Ishikawa (cell line): ENCODE results near the gene KLHDC4.

Experiments
- CEBPB ChIP-seq: IDR thresholded peaks from 2 replicates; pipeline ENCODE4 v1.6.1; 2012
- CREB1 ChIP-seq: IDR thresholded peaks from 2 replicates; pipeline ENCODE4 v1.6.1; 2012; ENCODE audit warnings: low read depth
- EGR1 ChIP-seq: IDR thresholded peaks from 2 replicates; pipeline ENCODE4 v1.6.1; 2012
- EP300 ChIP-seq: IDR thresholded peaks from 2 replicates; pipeline ENCODE4 v1.6.1; 2012; ENCODE audit warnings: borderline replicate concordance
- FOXM1 ChIP-seq: IDR thresholded peaks from 2 replicates; pipeline ENCODE4 v1.6.1; 2012; ENCODE audit warnings: low read depth, borderline replicate concordance
- NFIC ChIP-seq: IDR thresholded peaks from 2 replicates; pipeline ENCODE4 v1.6.1; 2012
- RAD21 ChIP-seq: IDR thresholded peaks from 2 replicates; pipeline ENCODE4 v1.6.1; 2012; ENCODE audit warnings: low read depth
- TAF1 ChIP-seq: IDR thresholded peaks from 2 replicates; pipeline ENCODE4 v1.6.1; 2012; ENCODE audit warnings: low read depth, mild to moderate bottlenecking
- TCF12 ChIP-seq: IDR thresholded peaks from 2 replicates; pipeline ENCODE4 v1.6.1; 2012; ENCODE audit warnings: low read depth
- TEAD4 ChIP-seq: IDR thresholded peaks from 2 replicates; pipeline ENCODE4 v1.6.1; 2012
- YY1 ChIP-seq: IDR thresholded peaks from 2 replicates; pipeline ENCODE4 v1.6.1; 2012; ENCODE audit warnings: low read depth
- ZBTB7A ChIP-seq: IDR thresholded peaks from 2 replicates; pipeline ENCODE4 v1.6.1; 2012; ENCODE audit warnings: low read depth
- TF ChIP-seq, protein P1 (sequence below): IDR thresholded peaks from 2 replicates; pipeline ENCODE4 v1.6.1; 2012; ENCODE audit warnings: low read depth, mild to moderate bottlenecking
- TF ChIP-seq, protein P2 (sequence below): IDR thresholded peaks from 2 replicates; pipeline ENCODE4 v1.6.1; 2012
- TF ChIP-seq, protein P3 (sequence below): IDR thresholded peaks from 2 replicates; pipeline ENCODE4 v1.6.1; 2012

Gene KLHDC4

DNA sequence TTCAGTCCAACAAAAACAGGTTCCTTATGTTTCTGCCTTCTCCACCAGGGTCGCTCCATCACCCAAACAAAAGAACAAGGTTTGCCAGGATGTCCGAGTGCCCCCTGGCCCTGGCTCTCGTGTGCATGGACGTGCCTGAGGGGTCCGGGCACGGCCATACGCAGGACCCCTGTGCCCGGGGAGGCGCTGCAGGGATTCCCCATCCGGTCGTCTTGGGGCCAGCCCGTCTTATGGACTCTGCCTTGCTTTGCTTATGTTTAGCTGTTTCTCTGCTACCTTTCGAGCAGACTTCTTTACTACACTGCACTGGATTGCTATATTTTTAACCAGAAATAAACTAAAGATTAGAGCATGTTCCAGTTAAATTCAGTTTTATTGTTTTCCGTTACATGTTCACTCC lies 68.0 kb downstream of the KLHDC4 start:
- TF ChIP-seq CEBPB (no peak), TCF12 (no peak), TAF1 (no peak)

DNA sequence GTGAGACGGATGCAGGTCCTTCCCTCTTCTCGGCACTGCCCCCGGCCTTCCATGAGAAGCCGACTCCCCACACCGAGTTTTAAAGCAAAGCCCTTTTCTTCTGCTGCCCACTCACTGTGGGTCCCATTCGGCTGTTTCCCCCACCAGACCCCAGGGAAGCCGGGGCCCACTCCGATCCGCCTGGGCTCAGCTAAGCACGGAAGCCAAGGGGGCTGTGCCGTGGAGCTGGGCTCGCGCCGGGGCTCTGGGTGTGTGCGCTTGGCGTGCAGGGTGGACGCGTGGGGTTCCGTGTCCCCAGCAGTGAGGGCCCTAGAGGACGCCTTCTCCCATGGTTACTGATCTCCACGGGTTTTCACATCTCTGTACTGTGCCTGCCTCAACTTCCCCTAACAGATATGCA lies 68.5 kb downstream of the KLHDC4 start:
- TF ChIP-seq TAF1 (no peak), TCF12 (no peak), YY1 (no peak), CREB1 (no peak), FOXM1 (no peak), EGR1 (no peak), EP300 (no peak)
- TF ChIP-seq, protein P1, sequence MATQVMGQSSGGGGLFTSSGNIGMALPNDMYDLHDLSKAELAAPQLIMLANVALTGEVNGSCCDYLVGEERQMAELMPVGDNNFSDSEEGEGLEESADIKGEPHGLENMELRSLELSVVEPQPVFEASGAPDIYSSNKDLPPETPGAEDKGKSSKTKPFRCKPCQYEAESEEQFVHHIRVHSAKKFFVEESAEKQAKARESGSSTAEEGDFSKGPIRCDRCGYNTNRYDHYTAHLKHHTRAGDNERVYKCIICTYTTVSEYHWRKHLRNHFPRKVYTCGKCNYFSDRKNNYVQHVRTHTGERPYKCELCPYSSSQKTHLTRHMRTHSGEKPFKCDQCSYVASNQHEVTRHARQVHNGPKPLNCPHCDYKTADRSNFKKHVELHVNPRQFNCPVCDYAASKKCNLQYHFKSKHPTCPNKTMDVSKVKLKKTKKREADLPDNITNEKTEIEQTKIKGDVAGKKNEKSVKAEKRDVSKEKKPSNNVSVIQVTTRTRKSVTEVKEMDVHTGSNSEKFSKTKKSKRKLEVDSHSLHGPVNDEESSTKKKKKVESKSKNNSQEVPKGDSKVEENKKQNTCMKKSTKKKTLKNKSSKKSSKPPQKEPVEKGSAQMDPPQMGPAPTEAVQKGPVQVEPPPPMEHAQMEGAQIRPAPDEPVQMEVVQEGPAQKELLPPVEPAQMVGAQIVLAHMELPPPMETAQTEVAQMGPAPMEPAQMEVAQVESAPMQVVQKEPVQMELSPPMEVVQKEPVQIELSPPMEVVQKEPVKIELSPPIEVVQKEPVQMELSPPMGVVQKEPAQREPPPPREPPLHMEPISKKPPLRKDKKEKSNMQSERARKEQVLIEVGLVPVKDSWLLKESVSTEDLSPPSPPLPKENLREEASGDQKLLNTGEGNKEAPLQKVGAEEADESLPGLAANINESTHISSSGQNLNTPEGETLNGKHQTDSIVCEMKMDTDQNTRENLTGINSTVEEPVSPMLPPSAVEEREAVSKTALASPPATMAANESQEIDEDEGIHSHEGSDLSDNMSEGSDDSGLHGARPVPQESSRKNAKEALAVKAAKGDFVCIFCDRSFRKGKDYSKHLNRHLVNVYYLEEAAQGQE: no peak

DNA sequence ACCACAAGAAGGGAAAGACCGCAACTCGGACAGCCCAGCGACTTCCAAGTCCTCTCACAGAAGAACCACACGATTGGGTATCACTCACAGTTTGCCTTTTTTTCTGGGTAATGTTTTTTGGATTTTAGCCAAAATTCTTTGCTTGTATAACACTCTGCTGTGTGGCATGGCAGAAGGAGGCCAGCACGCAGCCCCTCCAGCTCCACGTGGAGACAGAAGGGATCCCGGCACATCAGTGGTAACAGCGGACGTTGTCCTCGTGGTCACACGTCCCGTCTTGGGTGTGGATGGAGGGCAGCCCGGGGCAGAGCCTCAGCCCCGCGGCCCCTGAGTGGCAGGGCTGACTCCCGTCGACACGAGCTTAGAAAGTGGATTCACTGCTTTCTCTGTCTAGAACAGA lies 69.1 kb downstream of the KLHDC4 start:
- TF ChIP-seq NFIC: 0 out of 2 replicates have a peak, but pooled peaks have one; percentile 11
- no peak for TF ChIP-seq ZBTB7A

DNA sequence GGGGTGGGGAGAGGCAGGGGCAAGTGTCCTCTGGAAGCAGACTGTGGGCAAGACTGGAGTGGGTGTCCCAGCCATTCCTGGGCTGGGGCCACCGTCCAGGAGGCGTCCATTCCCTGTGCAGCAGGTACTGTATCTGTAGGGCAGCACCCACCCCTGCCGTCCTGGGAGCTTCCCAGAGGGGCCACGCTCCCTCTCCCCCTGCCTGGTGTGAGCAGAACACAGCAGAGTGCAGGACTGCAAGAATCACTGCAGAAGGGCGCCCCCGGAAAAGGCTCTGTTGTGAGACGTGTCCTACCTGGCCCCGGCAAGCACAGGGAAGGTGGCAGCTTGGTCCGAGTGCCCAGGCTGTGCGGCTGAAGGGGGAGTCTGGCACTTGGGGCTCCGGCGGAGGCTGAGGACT lies 70.3 kb downstream of the KLHDC4 start:
- TF ChIP-seq, protein P2, sequence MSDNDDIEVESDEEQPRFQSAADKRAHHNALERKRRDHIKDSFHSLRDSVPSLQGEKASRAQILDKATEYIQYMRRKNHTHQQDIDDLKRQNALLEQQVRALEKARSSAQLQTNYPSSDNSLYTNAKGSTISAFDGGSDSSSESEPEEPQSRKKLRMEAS: no peak
- TF ChIP-seq EP300 (no peak), CREB1 (no peak), RAD21 (no peak), TEAD4 (no peak), TCF12 (no peak), TAF1 (no peak), FOXM1 (no peak), CEBPB (no peak), ZBTB7A (no peak)
- TF ChIP-seq, protein P3, sequence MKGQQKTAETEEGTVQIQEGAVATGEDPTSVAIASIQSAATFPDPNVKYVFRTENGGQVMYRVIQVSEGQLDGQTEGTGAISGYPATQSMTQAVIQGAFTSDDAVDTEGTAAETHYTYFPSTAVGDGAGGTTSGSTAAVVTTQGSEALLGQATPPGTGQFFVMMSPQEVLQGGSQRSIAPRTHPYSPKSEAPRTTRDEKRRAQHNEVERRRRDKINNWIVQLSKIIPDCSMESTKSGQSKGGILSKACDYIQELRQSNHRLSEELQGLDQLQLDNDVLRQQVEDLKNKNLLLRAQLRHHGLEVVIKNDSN: no peak
- TF ChIP-seq, protein P1: no peak

DNA sequence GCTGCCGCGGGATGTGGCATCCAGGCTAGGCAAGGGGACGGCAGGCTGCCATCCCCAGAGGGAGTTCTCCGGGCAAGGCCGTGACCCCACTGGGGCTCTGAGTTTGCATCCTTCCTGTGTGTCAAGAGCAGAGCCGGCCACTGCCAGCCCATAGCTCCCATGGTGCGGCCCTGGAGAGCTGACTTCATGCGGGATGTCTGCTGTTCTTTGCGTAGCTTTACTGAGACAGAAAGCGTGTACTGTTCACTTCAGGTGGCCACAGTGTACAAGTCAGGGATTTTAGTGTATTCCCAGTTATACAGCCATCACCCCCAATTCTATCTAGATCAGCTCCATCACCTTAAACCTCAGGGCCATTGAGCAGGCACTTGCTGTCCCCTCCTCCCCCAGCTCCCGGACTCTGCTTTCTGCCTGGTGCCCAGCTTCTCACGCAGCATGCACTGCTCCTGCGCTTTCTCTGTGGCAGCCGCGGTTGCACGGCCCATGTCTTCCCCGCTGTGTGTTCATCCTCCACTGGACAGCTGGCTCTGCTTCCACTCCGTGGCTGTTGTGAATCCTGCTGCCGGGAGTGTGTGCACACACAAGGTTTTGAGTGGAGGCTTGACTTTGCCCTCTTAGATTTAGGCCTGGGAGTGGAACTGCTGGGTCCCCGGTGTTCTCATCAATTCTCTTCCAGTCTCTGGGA lies 71.2 kb downstream of the KLHDC4 start:
- TF ChIP-seq, protein P1: no peak
- no peak for TF ChIP-seq TCF12
- no peak for TF ChIP-seq TAF1
- TF ChIP-seq, protein P3: no peak
- TF ChIP-seq CREB1: no peak
- TF ChIP-seq, protein P2: no peak
- no peak for TF ChIP-seq FOXM1
- TF ChIP-seq NFIC: no peak
- no peak for TF ChIP-seq EP300
- no peak for TF ChIP-seq ZBTB7A
- TF ChIP-seq YY1: no peak
- TF ChIP-seq TEAD4: no peak
- no peak for TF ChIP-seq CEBPB
